Adrenal gland (tissue), 12 donors: ENCODE measurements around the gene RILP. TPM values are rescaled to one million over a fixed set of nuclear protein-coding genes. Genes with fewer than 3 reads are reported as not detected.
A peak's percentile ranks its signal among the peaks of the same experiment; 100 is the strongest.

Experiments
- DNase-seq, 7 donors: peaks; one replicate each; pipeline ENCODE4 v3.0.0-alpha.2; 2019 to 2020
- H3K27ac ChIP-seq, 5 donors: fragments of 200-600 bp; sonication (generic) in 4 of 5; 1 replicate in 3 of 5; 2 replicates in 2 of 5; pipeline versions ENCODE4 v1.5.1 to v1.8.0; 2016 to 2020; ENCODE audit warnings: mild to moderate bottlenecking in 1 of 5
- H3K27me3 ChIP-seq: fragments of 200-600 bp; 2 replicates; pipeline ENCODE4 v1.8.0; 2021
- H3K36me3 ChIP-seq, 2 donors: fragments of 200-600 bp; replicated peaks in 1 of 2; 1 replicate in 1 of 2; 2 replicates in 1 of 2; pipeline versions ENCODE4 v1.5.1 to v1.8.0; 2018 to 2022
- H3K4me1 ChIP-seq, 2 donors: fragments of 200-600 bp; replicated peaks in 1 of 2; 1 replicate in 1 of 2; 2 replicates in 1 of 2; pipeline versions ENCODE4 v1.5.1 to v1.8.0; 2018 to 2021
- H3K4me3 ChIP-seq, 4 donors: fragments of 200-600 bp; sonication (generic) in 3 of 4; one replicate each; pipeline ENCODE4 v1.5.1; 2016 to 2018
- H3K9me3 ChIP-seq, 3 donors: fragments of 200-600 bp; sonication (generic) in 1 of 3; replicated peaks in 1 of 3; 1 replicate in 2 of 3; 2 replicates in 1 of 3; pipeline versions ENCODE4 v1.5.1 to v1.8.0; 2016 to 2021
- POLR2A ChIP-seq, 2 donors: fragments of 450-650 bp; IDR thresholded peaks; one replicate each; pipeline ENCODE4 v1.6.1; 2017; ENCODE audit warnings: antibody characterized with exemption in 2 of 2, mild to moderate bottlenecking in 2 of 2, moderate library complexity in 1 of 2
- WGBS, 4 donors: extraction: QIAGEN DNeasy Blood & Tissue Kit in 2 of 4; methylation state at CpG; one replicate each; pipeline versions ENCODE4 v1.1.5 to v1.1.7; 2013 to 2017; 5-methylcytosine and 5-hydroxymethylcytosine counted together
- intact Hi-C, 2 donors: fragments of 100-400 bp; cut with DNase I; formaldehyde crosslinking; loops; one replicate each; pipeline versions ENCODE4 v1.14.1 to v1.15.0; 2022 to 2023
- polyA plus RNA-seq, 3 donors: library from polyadenylated mRNA; stranded (reverse); fragments of 200-250 nt in 2 of 3; fragments of 350-450 nt in 1 of 3; fragmentation: Illumina TruSeq in 1 of 3; extraction: RNeasy Lipid Tissue Mini Kit (QIAGEN cat#74804) in 1 of 3; gene quantifications; one replicate each; pipeline ENCODE4 v1.2.3, GENCODE V29; 2013 to 2014
- total RNA-seq, 9 donors: library from RNA; depleted of rRNA in 4 of 9; stranded (reverse); fragments of >200 nt in 4 of 9; fragments of 120-200 nt in 1 of 9; fragmentation: NEBNext Ultra II Directional in 1 of 9; extraction: Animal tissue kit (Norgen Biotek cat#: 25700) in 1 of 9; gene quantifications; one replicate each; pipeline versions ENCODE4 v1.1.0 to v1.2.4, GENCODE V29; 2013 to 2023
- TF ChIP-seq, protein P1 (sequence below), 6 experiments: fragments of 450-650 bp in 4 of 6; fragments of 200-600 bp in 2 of 6; sonication (generic) in 1 of 6; IDR thresholded peaks; 1 replicate in 5 of 6; 2 replicates in 1 of 6; pipeline versions ENCODE4 v1.5.1 to v1.8.0; 2016 to 2021; ENCODE audit warnings: antibody characterized with exemption in 6 of 6, mild to moderate bottlenecking in 2 of 6, moderate library complexity in 1 of 6
- donor health status: healthy with polysubstance abuse.
- donor health status: Bipolar disorder and iron deficiency.
- donor health status: DM: yes; HTN: yes; CAD: no.
- donor health status: DM: no; HTN: no; CAD: no.
- donor health status: DM: no; HTN: no; CAD: no.
- donor health status: DM: yes; HTN: yes; CAD: no.

Gene RILP
- total and polyA plus RNA-seq, 12 donors, result 13.8 to 78.3 (median 39.2) TPM

GRCh38 chr17:1624650-1625049 lies 25.0 kb downstream of the RILP start:
- Histone ChIP-seq H3K27me3 (no peaks in the 10 kb centered on the region), H3K27ac (no peak overlapping the region), H3K4me1 (peaks cover 10 to 29% of the 10 kb centered on the region in 2 donors), H3K36me3 (no peaks in the 10 kb centered on the region), H3K9me3 (no peaks in the 10 kb centered on the region), H3K4me3 (no peak overlapping the region)
- 85 to 88% (median 86%) methylated on average over 11 to 12 of the region's 12 CpGs for WGBS, 4 donors
- TF ChIP-seq POLR2A (IDR thresholded peaks at IDR 0.05), result no peak
- TF ChIP-seq, protein P1, sequence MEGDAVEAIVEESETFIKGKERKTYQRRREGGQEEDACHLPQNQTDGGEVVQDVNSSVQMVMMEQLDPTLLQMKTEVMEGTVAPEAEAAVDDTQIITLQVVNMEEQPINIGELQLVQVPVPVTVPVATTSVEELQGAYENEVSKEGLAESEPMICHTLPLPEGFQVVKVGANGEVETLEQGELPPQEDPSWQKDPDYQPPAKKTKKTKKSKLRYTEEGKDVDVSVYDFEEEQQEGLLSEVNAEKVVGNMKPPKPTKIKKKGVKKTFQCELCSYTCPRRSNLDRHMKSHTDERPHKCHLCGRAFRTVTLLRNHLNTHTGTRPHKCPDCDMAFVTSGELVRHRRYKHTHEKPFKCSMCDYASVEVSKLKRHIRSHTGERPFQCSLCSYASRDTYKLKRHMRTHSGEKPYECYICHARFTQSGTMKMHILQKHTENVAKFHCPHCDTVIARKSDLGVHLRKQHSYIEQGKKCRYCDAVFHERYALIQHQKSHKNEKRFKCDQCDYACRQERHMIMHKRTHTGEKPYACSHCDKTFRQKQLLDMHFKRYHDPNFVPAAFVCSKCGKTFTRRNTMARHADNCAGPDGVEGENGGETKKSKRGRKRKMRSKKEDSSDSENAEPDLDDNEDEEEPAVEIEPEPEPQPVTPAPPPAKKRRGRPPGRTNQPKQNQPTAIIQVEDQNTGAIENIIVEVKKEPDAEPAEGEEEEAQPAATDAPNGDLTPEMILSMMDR (IDR thresholded peaks at IDR 0.05), result no peak
- intact Hi-C loops, result loop anchor here in 1 of 2 donors (5.0 kb wide), 1 partner anchor 47 kb away; no protein-coding TSS in a partner anchor
- no peak for DNase-seq

GRCh38 chr17:1623057-1623630 lies 26.5 kb downstream of the RILP start:
- TF ChIP-seq, protein P1 (IDR thresholded peaks at IDR 0.05), result no peak
- no peak for TF ChIP-seq POLR2A (IDR thresholded peaks at IDR 0.05)
- H3K4me1 ChIP-seq, result peaks cover 8 to 28% of the 10 kb centered on the region in 2 donors
- WGBS, 4 donors, result 91 to 94% (median 92%) methylated on average over 7 to 14 of the region's 14 CpGs
- H3K36me3 ChIP-seq, result no peaks in the 10 kb centered on the region
- no peaks in the 10 kb centered on the region for H3K9me3 ChIP-seq
- H3K4me3 ChIP-seq, result no peak overlapping the region
- H3K27ac ChIP-seq, result no peak overlapping the region
- intact Hi-C loops, result no loop called here
- DNase-seq, result no peak
- H3K27me3 ChIP-seq, result no peaks in the 10 kb centered on the region

DNA sequence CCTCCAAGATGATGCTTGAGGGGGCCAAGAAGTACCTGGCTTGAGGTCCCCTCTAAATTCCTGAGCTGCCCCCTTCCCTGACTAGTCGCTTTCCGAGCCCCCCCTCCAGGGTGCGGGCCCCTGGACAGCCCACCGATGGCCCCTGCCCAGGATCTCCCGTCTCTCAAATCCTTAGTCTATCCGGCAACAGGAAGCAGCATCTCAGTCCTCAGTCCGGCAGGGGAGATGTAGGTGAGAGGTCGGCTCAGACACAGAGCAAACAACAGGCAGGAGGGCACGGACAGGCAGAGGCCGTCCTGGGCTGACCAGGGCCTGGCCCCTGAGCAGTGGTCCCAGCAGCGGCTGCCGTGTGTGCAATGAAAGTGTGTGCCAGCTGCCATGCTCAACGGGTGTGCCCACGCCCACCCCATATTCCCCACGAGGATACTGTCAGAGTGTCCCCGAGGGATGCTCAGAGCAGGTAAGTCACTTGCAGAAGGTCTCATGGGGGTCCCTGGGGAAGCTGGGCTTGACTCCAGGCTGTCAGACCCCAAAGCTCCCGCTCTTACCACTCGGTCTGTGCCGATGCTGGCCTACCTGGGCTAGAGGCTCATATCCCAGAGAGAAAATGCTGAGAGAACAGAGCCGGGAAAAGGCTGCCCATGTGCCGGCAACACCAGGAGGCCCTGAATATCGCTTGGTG lies 28.3 kb downstream of the RILP start:
- H3K4me3 ChIP-seq, result no peak overlapping the region
- DNase-seq, result no peak
- no peak for TF ChIP-seq POLR2A (IDR thresholded peaks at IDR 0.05)
- TF ChIP-seq, protein P1 (IDR thresholded peaks at IDR 0.05), result no peak
- peak overlapping the region in 1 of 5 donors; percentile 57 for H3K27ac ChIP-seq
- H3K9me3 ChIP-seq, result no peaks in the 10 kb centered on the region
- intact Hi-C loops, result no loop called here
- no peaks in the 10 kb centered on the region for H3K27me3 ChIP-seq
- WGBS, 4 donors, result 78 to 89% (median 79%) methylated on average over 10 to 22 of the region's 22 CpGs
- H3K4me1 ChIP-seq, result peaks cover 0 to 25% of the 10 kb centered on the region in 2 donors
- H3K36me3 ChIP-seq, result no peaks in the 10 kb centered on the region

DNA sequence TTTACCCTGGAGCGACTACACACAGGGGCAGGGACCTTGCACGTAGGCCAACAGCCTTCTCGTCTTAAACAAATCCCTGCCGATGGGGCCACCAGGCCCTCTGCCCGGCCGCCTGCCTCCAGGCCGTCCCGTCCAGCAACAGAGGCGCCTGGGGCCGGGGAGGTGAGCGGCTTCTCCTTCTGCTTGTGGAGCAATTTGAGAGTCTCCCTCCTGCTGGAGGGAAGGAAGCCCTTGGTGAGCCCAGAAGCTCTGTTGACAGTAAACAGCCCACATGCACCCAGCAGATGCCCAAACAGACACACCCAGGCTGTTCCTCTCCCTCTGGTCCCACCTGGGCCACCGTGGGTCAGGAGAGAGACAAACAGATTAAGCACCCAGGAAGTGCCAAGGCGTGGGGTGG lies 29.2 kb downstream of the RILP start:
- intact Hi-C loops, result no loop called here
- DNase-seq, result no peak
- Histone ChIP-seq H3K36me3 (no peaks in the 10 kb centered on the region), H3K4me3 (no peak overlapping the region), H3K27ac (no peak overlapping the region), H3K4me1 (peaks cover 0 to 16% of the 10 kb centered on the region in 2 donors), H3K27me3 (no peaks in the 10 kb centered on the region), H3K9me3 (no peaks in the 10 kb centered on the region)
- WGBS, 4 donors, result 85 to 91% (median 90%) methylated on average over 4 to 13 of the region's 13 CpGs
- TF ChIP-seq, protein P1 (IDR thresholded peaks at IDR 0.05), result no peak
- no peak for TF ChIP-seq POLR2A (IDR thresholded peaks at IDR 0.05)
